AG09309 (cell line): ENCODE results near the gene CMSS1.
"Not testable (repeated sequence)": the region's sequence is repeated elsewhere in the genome, so short reads cannot be mapped to it uniquely, and the experiment has no call there.

Experiments
- DNase-seq: peaks from one replicate; pipeline ENCODE4 v3.0.0-alpha.2; 2010; ENCODE audit warnings: low read depth
- H3K4me3 ChIP-seq: 2 replicates; pipeline ENCODE4 v1.5.1; 2011; ENCODE audit warnings: mild to moderate bottlenecking, low read depth, low read length, moderate library complexity; ENCODE audit not compliant: control insufficient read depth
- TF ChIP-seq, protein P1 (sequence below): IDR thresholded peaks from 2 replicates; pipeline ENCODE4 v1.5.1; 2011; ENCODE audit warnings: mild to moderate bottlenecking, low read depth, low read length, inconsistent platforms; ENCODE audit not compliant: insufficient read depth, control insufficient read depth; ENCODE audit errors: missing control alignments

The CMSS1 gene

DNA sequence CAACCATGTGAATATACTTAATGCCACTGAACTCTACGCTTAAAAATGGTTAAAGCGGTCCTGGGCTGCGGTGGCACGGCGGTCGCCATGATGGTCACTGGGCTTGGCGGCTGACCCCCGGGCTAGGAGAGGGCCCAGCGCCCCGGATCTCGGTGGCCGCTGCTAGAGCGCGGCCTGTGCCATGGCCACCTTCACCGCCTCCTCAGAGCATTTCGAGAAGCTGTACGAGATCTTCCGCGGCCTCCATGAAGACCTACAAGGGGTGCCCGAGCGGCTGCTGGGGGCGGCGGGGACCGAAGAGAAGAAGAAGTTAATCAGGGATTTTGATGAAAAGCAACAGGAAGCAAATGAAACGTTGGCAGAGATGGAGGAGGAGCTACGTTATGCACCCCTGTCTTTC lies 407.5 kb downstream of the CMSS1 start:
- H3K4me3 ChIP-seq: no peak overlapping the region
- no peak for DNase-seq
- TF ChIP-seq, protein P1, sequence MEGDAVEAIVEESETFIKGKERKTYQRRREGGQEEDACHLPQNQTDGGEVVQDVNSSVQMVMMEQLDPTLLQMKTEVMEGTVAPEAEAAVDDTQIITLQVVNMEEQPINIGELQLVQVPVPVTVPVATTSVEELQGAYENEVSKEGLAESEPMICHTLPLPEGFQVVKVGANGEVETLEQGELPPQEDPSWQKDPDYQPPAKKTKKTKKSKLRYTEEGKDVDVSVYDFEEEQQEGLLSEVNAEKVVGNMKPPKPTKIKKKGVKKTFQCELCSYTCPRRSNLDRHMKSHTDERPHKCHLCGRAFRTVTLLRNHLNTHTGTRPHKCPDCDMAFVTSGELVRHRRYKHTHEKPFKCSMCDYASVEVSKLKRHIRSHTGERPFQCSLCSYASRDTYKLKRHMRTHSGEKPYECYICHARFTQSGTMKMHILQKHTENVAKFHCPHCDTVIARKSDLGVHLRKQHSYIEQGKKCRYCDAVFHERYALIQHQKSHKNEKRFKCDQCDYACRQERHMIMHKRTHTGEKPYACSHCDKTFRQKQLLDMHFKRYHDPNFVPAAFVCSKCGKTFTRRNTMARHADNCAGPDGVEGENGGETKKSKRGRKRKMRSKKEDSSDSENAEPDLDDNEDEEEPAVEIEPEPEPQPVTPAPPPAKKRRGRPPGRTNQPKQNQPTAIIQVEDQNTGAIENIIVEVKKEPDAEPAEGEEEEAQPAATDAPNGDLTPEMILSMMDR: no peak

DNA sequence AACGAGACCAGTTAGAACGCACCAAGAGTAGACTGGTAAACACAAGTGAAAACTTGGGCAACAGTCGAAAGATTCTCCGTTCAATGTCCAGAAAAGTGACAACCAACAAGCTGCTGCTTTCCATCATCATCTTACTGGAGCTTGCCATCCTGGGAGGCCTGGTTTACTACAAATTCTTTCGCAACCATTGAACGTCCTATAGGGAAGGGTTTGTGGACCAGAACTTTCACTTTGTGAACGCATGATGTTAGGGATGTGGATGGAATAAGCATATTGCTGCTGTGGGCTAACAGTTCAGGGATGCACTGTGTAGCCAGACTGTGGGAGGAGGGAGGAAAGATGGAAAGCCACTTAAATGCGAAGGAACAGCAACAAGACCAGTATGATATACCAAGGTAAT lies 408.2 kb downstream of the CMSS1 start:
- H3K4me3 ChIP-seq: no peak overlapping the region
- TF ChIP-seq, protein P1: no peak
- no peak for DNase-seq

DNA sequence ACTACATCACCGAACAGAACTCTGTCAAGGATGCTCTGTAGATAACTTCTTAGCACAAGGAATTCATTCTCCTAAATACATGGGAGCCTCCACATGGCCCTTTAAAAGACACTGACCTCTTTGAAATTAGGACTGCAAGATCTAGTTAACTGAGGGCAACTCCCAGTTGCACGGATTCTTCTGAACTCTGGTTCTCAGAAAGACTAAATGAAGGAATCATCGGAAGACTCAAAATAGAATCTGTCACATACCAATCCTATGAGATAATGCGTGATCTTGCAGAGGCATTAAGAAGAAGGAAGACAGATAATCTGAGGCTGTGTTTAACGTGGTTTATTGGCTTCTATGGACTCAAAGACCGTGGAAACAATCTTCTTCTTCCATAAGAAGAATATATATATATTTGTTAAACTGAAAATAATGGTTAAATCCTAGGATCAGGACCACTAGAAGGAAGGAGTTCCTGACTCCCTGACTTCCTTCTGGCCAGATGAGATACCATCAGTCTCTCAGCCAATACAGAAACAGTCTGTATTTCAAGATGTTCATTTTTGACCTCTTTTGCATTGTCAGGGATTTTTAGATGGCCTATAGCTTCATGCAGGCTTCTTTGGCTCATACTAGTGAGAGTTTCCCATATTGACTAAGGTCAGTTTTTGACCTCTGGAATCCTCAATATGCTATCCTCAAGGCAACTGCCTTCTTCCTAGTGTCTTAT lies 409.2 kb downstream of the CMSS1 start:
- no peak for DNase-seq
- H3K4me3 ChIP-seq: no peak overlapping the region
- TF ChIP-seq, protein P1: no peak

DNA sequence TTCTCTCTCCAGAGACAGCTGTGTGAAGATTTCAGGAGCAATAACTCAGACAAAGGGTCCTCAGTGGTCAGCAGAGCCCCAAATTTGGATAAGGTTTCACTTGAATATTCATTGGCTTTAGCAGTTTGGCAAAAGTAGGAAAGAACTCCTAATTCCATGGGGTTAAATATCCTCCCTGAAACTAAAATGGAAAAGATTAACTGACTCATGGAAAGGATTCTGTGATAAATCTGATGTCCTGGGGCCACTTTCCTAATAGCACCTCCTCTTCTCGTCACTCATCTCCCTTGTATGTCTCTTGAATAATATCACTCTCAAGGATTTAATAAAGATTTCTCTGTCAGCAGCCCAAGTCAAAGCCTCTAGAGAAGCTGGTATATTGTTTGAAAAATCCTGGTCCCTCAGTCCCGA lies 409.9 kb downstream of the CMSS1 start:
- H3K4me3 ChIP-seq: no peak overlapping the region
- no peak for DNase-seq
- TF ChIP-seq, protein P1: no peak

DNA sequence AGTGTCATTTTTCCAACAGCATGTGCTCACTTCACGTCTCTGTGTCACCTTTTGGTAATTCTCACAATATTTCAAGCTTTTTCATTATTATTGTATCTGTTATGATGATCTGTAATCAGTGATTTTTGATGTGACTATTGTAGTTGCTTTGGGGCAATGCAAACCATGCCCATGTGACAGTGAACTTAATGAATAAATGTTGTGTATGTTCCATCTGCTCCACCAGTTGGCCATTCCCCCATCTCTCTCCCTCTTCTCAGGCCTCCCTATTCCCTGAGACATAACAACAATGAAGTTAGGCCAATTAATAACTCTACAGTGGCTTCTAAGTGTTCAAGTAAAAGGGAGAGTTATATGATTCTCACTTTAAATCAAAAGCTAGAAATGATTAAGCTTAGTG lies 410.6 kb downstream of the CMSS1 start:
- no peak overlapping the region for H3K4me3 ChIP-seq
- DNase-seq: no peak
- TF ChIP-seq, protein P1: no peak

DNA sequence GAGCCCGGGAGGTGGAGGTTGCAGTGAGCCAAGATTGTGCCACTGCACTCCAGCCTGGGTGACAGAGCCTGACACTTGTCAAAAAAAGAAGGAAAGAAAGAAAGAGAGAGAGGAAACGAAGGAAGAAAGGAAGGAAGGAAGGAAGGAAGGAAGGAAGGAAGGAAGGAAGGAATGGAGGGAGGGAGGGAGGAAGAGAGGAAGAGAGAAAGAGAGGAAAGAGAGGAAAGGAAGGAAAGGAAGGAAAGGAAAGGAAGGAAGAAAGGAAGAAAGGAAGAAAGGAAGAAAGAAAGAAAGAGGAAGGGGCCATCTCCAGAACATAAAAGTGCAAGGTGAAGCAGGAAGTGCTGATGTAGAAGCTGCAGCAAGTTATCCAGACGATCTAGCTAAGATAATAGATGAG lies 411.5 kb downstream of the CMSS1 start:
- DNase-seq, H3K4me3 ChIP-seq: not testable (repeated sequence)

DNA sequence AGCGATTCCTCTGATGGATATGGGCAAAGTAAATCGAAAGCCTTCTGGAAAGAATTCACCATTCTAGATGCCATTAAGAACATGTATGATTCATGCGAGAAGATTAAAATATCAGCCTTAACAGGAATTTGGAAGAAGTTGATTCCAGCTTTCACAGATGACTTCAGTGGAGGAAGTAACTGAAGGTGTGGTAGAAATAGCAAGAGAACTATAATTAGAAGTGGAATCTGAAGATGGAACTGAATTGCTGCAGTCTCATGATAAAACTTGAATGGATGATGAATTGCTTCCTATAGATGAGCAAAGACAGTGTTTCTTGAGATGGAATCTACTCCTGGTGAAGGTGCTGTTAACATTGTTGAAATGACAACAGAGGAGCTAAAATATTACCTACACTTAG lies 413.0 kb downstream of the CMSS1 start:
- no peak for DNase-seq
- TF ChIP-seq, protein P1: no peak
- H3K4me3 ChIP-seq: no peak overlapping the region
